WERI-Rb-1 (cell line): Measurements from ENCODE around the gene NEK10.

Experiments used
- DNase-seq: peaks from one replicate; pipeline ENCODE4 v3.0.0-alpha.2; 2020
- H3K27ac ChIP-seq: fragments of 250-450 bp; sonication (Bioruptor Pico); 2 replicates; pipeline ENCODE4 v1.5.1; 2020; ENCODE audit warnings: mild to moderate bottlenecking, moderate library complexity
- H3K27me3 ChIP-seq: fragments of 250-450 bp; sonication (Bioruptor Pico); 2 replicates; pipeline ENCODE4 v1.5.1; 2021; ENCODE audit warnings: mild to moderate bottlenecking, low read depth, moderate library complexity; ENCODE audit not compliant: insufficient read depth, severe bottlenecking
- H3K36me3 ChIP-seq: fragments of 250-450 bp; sonication (Bioruptor Pico); 2 replicates; pipeline ENCODE4 v1.5.1; 2020; ENCODE audit warnings: mild to moderate bottlenecking, moderate library complexity
- H3K4me3 ChIP-seq: 2 replicates; pipeline ENCODE4 v1.5.1; 2011; ENCODE audit warnings: low read depth, mild to moderate bottlenecking, control low read depth, low read length
- H3K9me3 ChIP-seq: fragments of 250-450 bp; sonication (Bioruptor Pico); 2 replicates; pipeline ENCODE4 v1.5.1; 2021; ENCODE audit warnings: mild to moderate bottlenecking, moderate library complexity; ENCODE audit not compliant: severe bottlenecking
- CTCF ChIP-seq: IDR thresholded peaks from 2 replicates; pipeline ENCODE4 v1.5.1; 2011; ENCODE audit warnings: low read depth, mild to moderate bottlenecking, control low read depth, inconsistent platforms, low read length

The NEK10 gene

GRCh38 chr3:27193056-27193455, 176.1 kb downstream of the NEK10 start:
- Histone ChIP-seq H3K27me3 (no peaks in the 10 kb centered on the region), H3K36me3 (no peaks in the 10 kb centered on the region), H3K9me3 (no peaks in the 10 kb centered on the region), H3K4me3 (no peak overlapping the region), H3K27ac (no peak overlapping the region)
- DNase-seq: no peak
- TF ChIP-seq CTCF: no peak

- no peak for TF ChIP-seq CTCF
- H3K36me3 ChIP-seq: no peaks in the 10 kb centered on the region
- DNase-seq: no peak
- no peak overlapping the region for H3K4me3 ChIP-seq
- no peak overlapping the region for H3K27ac ChIP-seq
- H3K9me3 ChIP-seq: no peaks in the 10 kb centered on the region
- H3K27me3 ChIP-seq: no peaks in the 10 kb centered on the region
Measured at GRCh38 chr3:27186013-27186412, 183.2 kb downstream of the NEK10 start.

- Histone ChIP-seq H3K27me3 (no peaks in the 10 kb centered on the region), H3K9me3 (no peaks in the 10 kb centered on the region), H3K36me3 (no peaks in the 10 kb centered on the region), H3K4me3 (no peak overlapping the region), H3K27ac (no peak overlapping the region)
- no peak for TF ChIP-seq CTCF
- DNase-seq: no peak
Measured at GRCh38 chr3:27185231-27185989, 183.8 kb downstream of the NEK10 start.

- TF ChIP-seq CTCF: no peak
- no peaks in the 10 kb centered on the region for H3K9me3 ChIP-seq
- H3K27ac ChIP-seq: no peak overlapping the region
- H3K36me3 ChIP-seq: no peaks in the 10 kb centered on the region
- no peak for DNase-seq
- no peak overlapping the region for H3K4me3 ChIP-seq
- H3K27me3 ChIP-seq: no peaks in the 10 kb centered on the region
Measured at GRCh38 chr3:27184261-27184660, 184.9 kb downstream of the NEK10 start.

- no peak for DNase-seq
- H3K4me3 ChIP-seq: no peak overlapping the region
- no peaks in the 10 kb centered on the region for H3K36me3 ChIP-seq
- no peaks in the 10 kb centered on the region for H3K9me3 ChIP-seq
- no peaks in the 10 kb centered on the region for H3K27me3 ChIP-seq
- no peak overlapping the region for H3K27ac ChIP-seq
- TF ChIP-seq CTCF: no peak
Measured at GRCh38 chr3:27176256-27176655, 192.9 kb downstream of the NEK10 start.

GRCh38 chr3:27174530-27174929, 194.7 kb downstream of the NEK10 start:
- DNase-seq: no peak
- TF ChIP-seq CTCF: no peak

More at GRCh38 chr3:27174530-27174929, 194.7 kb downstream of the NEK10 start:
- Histone ChIP-seq H3K4me3 (no peak overlapping the region), H3K27me3 (no peaks in the 10 kb centered on the region), H3K36me3 (no peaks in the 10 kb centered on the region), H3K9me3 (no peaks in the 10 kb centered on the region), H3K27ac (no peak overlapping the region)
